HG02870 (cell line): Measurements from ENCODE around the gene RELA.

Experiments used
- ATAC-seq: cut with Tn5 transposase; IDR thresholded peaks from one replicate; pipeline ENCODE4 v1.9.1; 2021; ENCODE audit warnings: mild to moderate bottlenecking, moderate library complexity; ENCODE audit not compliant: unreplicated experiment

The RELA gene

DNA sequence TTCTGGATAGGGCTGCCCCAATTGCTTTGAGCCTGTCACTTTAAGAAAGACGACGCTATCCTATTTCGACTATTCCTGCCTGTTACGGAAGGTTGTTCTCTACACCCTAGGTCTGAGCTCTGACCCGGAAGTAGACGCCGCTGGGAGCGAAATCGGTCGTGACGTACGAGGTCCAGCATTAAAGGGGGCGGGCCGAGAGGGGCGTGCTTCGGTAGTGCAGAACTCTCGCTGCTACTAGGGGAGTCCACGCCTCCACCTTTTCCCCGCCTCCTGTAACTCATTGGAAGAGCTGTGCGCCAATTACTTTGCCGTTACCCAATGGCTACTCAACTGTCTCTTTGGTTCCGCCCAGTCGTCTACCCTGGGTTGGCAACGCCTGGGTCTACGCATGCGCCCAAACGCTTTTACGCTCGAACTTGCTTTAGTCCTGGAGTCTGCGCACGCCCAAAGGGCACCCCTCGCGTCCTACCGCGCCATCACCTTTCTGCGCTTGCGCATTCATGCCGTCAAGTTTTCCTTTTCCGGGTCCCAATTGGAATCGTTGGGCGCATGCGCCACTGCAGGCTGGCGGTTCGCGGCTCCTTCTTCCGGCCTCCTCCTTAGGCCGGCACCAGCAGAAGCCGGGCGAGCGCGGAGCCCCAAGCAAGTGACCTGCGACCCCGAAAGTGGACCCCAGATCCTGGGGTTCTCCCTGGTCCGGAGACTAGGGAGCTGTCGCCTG is 47.3 kb downstream of the RELA start, which contains the start of gene PCNX3:
Gene PCNX3, plus strand, starts transcription at position 548 of the 721 bp plus-strand sequence. CDS start 536 bp downstream, outside the sequence.
- ATAC-seq: peak; percentile 79

GRCh38 chr11:65613091-65613928 is 49.4 kb downstream of the RELA start:
- no peak for ATAC-seq

GRCh38 chr11:65612691-65613090 is 50.0 kb downstream of the RELA start:
- ATAC-seq: no peak

GRCh38 chr11:65611758-65612603 is 50.7 kb downstream of the RELA start:
- no peak for ATAC-seq

DNA sequence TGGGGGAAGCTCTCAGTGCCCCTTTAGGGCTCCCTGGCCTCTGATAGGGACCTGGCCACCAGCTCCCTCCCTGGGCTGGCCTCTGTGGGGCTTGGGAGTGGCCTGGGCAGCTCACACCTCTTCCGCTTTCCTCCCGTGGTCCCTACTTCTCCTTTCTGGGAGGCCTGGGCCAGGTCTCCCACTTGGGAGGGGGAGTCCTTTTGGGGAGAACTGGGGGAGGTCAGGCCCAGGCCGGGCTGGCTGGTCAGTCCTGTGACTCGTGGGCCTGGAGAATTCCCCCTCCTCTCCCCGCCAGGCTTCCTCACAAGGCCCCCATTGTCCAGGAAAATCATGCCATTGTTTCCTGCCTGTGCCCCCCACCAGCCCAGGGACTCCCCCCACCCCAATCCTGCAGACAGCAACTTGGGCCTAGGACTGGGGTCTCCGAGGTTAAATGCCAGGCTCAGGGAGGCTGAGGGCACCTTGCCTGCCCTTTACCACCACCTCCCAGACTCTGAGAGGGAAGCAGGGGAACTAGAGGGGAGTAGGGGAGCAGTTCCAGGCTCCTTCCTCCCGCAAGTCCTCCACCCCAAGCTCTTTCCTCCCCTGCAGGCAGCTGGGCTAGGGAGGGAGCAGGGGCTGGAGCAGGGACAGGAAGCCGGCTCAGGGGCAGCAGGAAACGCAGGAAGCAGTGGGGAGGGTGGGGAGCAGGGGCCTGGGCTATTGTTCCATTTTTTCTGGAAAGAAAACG is 51.5 kb downstream of the RELA start:
- no peak for ATAC-seq

DNA sequence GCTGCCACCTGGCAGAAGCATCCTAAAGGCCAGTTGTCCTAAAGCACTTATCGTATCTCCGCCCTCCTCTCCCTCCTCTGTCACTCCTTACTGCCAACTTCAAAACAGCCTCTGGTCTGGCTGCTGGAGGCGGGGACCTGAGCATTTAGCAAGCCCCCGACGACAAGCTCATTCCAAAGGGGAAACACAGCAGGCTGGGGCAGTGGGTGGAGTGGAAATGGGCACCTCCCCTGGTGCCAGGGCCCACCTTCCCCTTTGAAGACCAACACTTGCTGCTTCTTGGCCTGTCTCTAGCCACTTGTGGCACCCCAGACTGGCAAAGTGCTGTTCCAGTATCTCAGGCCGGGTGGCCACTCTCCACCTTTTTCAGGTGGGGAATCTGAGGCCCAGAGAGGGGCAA is 52.3 kb downstream of the RELA start:
- ATAC-seq: no peak

GRCh38 chr11:65609665-65610064 is 53.1 kb downstream of the RELA start:
- ATAC-seq: no peak

DNA sequence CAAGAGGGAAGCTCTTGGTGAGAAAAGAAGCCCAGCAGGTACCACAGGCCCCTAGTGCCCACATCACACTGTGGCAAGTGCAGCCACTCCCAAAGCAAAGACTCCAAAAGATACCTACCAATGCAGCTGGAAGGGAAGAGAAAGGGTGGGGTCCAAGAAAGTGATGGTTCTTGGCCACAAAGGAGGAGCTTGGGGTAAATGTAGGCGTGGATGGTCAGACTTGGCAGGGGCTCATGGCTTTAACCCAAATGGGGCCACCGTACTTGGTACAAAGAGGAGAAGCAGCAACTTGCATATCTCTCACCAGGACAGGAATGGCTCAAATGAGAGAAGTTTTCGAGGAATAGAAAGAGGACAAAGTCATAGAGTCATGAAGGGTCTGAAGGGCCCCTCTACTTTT is 53.5 kb downstream of the RELA start:
- ATAC-seq: no peak

DNA sequence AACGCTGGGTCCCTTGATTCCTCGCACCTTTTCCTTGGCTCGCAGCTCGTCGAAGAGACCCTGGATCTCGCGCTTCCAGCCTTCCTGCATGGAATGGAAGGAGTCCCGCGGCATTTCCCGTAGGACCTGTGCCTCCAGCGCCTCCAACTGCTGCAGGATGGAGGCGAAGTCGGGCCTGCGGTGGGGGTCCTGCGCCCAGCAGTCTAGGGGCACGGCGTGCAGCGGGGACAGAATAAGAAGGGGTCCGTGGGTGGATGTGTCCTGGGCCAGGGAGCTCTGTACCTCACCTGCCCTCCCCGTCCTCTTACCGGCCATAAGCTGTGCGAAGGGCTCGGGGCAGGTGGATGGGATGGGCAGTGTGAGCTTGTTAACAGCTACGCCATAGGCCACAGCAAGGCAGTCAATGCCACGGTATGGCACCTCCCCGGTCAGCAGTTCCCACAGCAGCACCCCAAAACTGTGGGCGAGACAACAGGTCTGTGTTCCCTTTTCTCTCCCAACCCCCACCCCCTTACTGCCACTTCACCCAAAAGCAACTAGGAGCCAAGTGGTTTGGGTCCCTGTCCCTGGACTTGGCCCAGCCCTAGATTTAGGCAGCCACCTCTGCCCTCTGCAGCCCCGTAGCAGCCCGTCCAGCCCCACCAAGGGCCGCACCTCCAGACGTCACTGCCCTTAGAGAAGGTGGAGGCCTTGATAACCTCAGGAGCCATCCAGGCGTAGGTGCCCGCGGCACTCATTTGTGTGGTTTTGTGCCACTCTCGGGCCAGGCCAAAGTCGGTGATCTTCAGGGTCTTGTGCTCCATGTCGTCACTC is 54.9 kb downstream of the RELA start:
- no peak for ATAC-seq

DNA sequence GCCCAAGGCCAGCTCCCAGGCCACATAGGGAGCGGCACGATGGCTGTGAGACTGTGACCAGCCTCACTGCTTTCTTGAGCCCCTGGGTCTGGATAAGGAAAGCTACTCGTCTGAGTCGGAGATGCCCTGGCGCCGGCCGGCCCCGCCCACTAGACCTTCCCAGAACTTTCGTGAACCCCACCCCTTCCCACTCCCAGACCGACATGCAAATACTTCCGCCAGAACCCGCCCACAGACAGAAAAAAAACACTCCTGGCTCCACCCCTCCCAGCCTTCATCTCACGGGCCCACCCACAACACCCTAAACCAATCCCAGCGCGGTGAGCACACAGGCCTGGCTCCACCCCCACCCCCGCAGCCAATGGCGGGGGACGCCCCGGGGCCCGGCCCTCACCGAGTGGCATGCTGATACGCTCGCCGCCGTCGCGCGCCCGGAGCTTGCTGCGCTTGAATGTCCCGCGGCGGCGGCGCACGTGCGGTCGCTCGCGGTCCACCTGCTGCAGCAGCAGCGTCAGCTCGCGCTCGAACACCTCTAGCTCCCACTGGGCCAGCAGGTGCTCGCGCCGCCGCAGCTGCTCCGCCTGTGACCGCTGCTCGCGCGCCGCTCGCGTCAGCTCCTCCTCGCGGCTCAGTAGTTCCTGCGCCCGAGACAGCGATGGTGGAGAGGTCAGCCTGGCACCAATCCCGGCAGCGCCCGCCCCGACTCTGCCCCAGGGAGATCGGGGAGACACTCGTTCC is 55.7 kb downstream of the RELA start:
- ATAC-seq: no peak

DNA sequence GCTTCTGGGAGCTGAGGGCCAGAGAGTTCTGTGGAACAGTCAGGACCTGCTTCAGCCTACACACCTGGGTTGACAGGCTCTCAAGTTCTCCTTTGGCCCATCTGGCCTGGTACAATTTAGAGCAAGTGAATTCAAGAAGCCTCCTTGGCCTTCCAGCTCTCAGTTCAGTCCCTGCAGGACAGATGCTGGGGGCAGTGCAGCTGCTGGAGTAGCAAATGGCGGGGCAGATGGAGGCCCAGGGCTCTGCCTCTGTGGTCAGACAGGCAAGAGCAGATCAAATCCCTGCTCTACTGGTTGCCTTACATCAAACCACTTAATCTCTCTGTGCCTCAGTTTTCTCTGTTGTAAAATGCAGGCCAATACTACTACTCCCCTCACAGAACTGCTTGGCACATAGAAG is 58.5 kb downstream of the RELA start:
- ATAC-seq: no peak
